ENCODE measurements around the gene ULK4.
"Not testable (repeated sequence)": the region's sequence is repeated elsewhere in the genome, so short reads cannot be mapped to it uniquely, and the experiment has no call there.

Gene ULK4

GRCh38 chr3:41556245-41556644, 405.7 kb downstream of the ULK4 start:
- not testable (repeated sequence) for DNase-seq

- no peak for DNase-seq
Observed at GRCh38 chr3:41532976-41533375, 428.9 kb downstream of the ULK4 start.

DNA sequence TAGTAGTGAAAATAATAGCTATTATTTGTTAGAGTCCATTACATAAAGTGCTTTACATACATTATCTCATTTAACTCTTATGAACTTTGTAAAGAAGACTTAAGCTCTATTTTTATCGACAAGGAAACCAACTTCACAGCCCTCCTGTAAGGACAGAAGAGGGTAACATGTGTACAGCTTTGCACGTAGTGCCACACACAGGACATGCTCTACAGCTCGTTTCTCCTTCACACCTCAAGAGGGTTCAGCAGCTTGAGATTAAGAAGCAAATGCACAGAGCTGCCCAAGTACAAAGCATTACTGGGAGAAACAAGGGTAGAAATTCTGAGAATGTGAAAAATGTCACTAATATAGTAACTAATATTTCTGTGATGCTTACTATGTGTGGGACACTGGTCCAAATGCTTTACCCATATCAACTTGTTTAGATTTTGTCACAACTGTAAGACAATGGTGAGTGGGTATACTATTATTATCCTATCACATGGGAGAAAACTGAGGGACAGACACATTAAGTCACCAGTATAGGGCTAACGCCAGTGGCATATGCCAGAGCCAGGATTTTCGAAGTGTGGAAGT, 434.8 kb downstream of the ULK4 start:
- DNase-seq = no peak

- DNase-seq = no peak
Observed at GRCh38 chr3:41525303-41526064, 436.4 kb downstream of the ULK4 start.

DNA sequence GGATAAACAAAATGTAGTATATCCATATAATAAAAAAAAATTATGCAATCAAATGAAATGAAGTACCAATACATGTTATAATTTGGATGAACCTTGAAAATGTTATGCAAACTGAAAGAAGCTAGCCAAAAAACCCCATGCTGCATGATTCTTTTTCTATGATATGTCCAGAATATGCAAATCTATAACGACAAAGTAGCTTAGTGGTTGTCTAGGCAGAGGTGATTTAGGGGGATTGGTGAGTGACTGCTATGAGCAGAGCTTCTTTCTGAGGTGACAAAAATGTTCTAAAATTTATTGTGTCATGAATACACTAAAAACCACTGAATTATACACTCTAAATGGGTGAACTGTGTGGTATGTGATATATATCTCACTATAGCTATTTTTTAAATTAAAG, 438.0 kb downstream of the ULK4 start:
- no peak for DNase-seq

DNA sequence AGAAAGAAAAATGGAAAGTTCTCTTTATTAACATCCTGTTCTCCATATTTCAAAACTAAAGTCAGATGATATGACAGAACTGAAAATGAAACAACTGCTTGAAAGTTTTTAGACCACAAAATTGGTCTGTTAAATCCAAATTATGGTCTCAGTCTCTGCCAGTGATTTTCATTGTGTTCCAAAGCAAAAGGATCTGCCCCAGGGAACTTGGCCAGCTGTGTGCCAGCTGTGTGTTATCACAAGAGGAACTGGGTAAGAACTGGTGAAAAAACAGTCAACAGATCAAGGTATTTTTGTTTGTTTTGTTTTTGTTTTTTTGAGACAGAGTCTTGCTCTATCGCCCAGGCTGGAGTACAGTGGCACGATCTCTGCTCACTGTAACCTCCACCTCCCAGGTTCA, 439.3 kb downstream of the ULK4 start:
- DNase-seq = no peak

- no peak for DNase-seq
Observed at GRCh38 chr3:41521010-41521655, 440.8 kb downstream of the ULK4 start.

DNA sequence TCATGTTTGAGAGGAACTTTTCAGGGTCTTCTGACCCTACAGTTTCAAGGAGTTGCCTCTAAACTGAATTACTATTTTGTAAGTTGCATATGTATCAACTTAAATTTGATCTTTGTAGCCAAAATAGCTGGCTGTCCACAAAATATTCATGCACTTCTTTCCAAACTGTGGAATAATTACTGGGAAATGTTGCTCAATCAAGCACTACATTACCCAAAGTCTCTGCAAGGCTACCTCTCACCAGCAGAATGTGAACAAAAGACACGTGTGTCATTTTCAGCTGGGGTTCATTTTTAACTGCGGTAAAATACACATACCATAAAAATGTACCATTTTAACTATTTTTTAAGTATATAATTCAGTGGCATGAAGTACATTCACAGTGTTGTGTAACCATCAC, 442.2 kb downstream of the ULK4 start:
- DNase-seq = no peak

DNA sequence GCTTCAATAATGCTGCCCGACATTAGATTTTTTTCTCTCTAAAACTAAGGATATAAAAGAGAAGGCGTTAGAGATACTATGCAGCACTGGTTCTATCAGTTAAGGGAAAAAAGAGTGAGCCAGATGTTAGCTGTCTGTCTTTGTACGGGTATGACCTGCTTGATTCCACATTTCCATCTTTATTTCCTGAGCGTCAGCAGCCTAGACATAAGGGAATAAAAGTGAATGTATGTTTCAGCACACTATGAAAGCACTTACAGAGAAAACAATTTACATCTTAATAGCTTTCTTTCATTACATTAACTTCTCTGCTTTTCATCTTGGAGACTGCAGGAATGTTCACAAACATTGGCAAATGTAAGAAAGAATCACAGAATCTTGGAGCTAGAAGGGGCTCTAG, 443.3 kb downstream of the ULK4 start:
- no peak for DNase-seq

DNA sequence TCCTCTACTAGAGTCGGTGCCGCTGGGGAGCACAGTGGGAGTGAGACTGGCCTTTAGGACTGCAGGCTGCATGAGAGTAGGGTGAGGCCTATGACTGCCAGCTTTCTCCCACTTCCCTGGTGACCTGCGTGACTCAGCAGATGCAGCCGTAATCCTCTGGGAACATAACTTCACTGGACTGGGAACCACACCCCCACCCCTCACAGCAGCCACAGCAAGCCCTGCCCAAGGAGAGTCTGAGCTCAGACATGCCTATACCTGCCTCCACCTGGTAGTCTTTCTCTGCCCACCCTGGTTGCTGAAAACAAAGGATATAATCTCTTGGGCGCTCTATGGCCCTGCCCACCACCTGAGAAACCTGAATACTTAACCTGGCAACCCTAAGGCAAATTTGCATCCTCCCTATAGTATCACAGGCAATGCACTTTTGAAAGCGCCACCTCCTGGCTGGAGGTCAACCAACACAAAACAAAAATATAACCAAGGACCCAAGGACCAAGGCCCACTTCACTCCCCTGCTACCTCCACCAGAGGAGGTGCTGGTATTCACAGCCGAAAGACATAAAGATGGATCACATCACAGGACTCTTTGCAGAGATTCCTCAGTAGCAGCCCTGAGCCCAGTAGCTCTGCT, 453.7 kb downstream of the ULK4 start:
- no peak for DNase-seq

DNA sequence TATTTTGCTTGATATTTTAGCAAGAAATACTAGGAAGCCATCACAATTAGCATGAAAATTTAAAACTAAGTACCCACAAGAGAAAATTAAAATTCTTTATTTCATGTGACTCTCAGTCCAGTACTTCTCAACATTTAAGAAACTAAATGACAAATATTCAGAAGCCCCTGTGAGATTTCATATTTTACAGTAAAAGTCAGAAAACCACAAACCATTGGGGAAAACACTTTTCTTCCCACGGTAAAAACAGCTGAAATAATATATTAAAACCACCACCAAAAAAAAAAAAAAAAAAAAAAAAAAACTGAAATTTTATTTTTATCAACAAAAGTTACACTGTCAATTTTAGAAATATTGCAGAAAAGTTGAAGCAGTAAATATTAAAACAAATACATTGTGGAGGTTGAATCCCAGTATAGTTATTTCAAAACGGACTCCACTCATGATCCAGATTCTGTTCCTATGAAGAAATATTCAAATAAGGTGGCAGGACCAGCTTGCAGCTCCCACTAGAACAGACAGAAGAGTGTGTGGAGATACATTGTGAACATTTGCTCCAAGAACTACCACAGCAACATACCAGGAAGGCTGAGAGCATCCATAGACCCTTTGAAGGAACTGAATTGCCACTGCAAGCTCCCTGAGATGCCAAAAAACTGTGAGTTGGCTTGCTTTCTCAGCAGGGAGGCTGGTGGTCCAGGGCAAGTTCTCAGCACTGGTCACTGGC, 454.4 kb downstream of the ULK4 start:
- no peak for DNase-seq

GRCh38 chr3:41503998-41504623, 457.8 kb downstream of the ULK4 start:
- DNase-seq = no peak

DNA sequence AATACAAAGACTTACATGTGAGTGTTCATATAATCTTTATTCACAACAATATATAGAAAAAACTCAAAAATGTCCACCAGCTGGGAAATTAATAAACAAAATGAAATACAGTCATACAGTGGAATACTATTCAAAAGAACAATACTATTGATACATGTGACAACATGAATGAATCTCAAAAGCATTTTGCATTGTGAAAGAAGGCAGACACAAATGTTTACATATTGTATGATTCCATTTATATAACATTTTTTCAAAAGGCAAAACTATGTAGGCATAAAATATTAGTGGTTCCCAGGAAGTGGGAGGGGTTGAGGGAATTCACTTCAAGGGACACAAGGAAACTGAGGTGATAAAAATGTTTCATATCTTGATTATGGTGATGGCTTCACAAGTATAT, 459.4 kb downstream of the ULK4 start:
- DNase-seq = no peak

DNA sequence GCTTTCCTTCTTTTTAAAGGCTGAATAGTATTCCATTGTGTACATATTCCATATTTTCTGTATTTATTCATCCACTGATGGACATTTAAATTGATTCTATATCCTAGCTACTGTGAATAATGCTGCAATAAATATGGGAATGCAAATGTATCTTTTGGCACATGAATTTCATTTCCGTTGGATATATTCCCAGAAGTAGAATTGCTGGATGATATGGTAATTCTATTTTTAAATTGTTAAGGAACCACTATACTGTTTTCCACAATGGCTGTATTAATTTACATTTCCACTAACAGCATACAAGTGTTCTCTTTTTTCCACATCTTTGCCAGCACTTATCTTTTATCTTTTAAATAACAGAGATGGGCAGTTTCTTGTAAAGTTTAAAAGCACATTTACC, 459.9 kb downstream of the ULK4 start:
- DNase-seq = no peak

GRCh38 chr3:41498847-41499246, 463.1 kb downstream of the ULK4 start:
- DNase-seq = no peak

GRCh38 chr3:41490360-41490759, 471.5 kb downstream of the ULK4 start:
- DNase-seq = no peak

GRCh38 chr3:41489231-41489630, 472.7 kb downstream of the ULK4 start:
- no peak for DNase-seq

DNA sequence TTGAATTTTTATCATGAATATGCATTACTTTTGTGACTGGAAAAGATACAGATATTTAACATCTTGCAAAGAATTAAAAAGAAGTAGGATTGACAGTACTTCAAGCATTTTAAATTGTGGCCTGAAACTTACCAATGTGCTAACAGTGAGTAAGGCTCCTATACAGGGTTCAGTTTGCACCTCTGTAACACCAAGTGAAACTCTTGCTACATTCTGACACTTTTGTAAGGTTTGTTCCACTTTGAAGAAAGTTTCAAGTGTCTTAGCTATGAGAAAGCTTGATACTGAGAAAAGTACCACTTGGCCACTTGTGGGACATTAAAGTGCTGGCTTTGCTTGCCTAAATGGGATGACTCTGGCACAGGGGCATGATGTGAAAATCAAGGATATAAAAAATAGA, 473.4 kb downstream of the ULK4 start:
- no peak for DNase-seq

DNA sequence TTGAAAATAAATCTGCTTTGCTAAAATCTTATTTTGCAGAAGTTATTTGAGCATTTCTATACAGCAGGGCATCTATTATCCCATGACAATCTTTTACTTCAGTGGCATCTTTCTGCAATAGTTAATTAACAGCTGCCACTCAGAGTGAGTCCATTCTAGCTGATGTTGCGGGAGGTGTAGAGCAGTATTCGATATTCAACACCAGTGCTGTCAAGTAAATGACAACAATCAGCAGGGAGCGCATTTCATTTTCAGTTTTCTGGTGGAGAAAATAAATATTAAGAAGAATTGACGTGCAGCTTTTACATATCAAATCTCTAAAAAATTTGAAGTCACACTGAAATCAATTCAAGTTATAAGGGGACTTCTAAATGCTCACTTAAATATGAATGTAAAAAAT, 476.4 kb downstream of the ULK4 start:
- DNase-seq = no peak

- no peak for DNase-seq
Observed at GRCh38 chr3:41482134-41482533, 479.8 kb downstream of the ULK4 start.

DNA sequence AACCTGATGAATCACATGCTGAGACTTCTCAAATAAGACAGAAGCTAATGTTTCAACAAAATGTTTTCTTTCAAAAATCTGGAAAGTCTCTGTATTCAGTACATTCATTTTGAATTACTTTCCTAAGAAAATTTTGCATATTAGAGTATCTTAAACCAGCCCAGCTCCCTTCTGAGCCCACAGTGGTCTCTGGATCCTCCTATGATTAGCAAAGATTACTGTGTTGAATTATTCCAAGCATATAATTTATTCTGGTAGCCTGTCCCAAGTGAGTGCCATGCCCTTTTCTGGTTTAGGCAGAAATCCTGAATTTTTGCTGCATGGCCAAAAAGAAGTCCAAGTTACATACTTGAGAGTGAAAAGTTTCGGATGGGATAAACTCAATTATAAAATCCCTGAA, 483.6 kb downstream of the ULK4 start:
- DNase-seq = no peak

- DNase-seq = no peak
Observed at GRCh38 chr3:41477399-41478014, 484.4 kb downstream of the ULK4 start.
